GM12878 (cell line): ENCODE results near the gene PROZ.

Source experiments
- BCL11A ChIP-seq: IDR thresholded peaks from 2 replicates; pipeline ENCODE4 v1.6.1; 2011; ENCODE audit warnings: low read depth, low read length
- CBX3 ChIP-seq: fragments of 200-600 bp; sonication (generic); IDR thresholded peaks from 2 replicates; pipeline ENCODE4 v1.6.1; 2016; ENCODE audit warnings: low read depth, borderline replicate concordance
- CBX5 ChIP-seq: sonication (generic); IDR thresholded peaks from 2 replicates; pipeline ENCODE4 v1.6.1; 2016; ENCODE audit warnings: low read depth, moderate library complexity, mild to moderate bottlenecking, inconsistent platforms
- CREB1 ChIP-seq: IDR thresholded peaks from 2 replicates; pipeline ENCODE4 v1.6.1; 2012; ENCODE audit warnings: low read depth, mild to moderate bottlenecking, inconsistent platforms
- HDAC6 ChIP-seq: fragments of 200-600 bp; sonication (generic); IDR thresholded peaks from one replicate; pipeline ENCODE4 v1.8.0; 2017; ENCODE audit warnings: antibody characterized with exemption; ENCODE audit not compliant: unreplicated experiment
- POLR2AphosphoS5 ChIP-seq: IDR thresholded peaks from 2 replicates; pipeline ENCODE4 v1.6.1; 2011; ENCODE audit warnings: mild to moderate bottlenecking, low read length, inconsistent platforms
- RAD21 ChIP-seq: IDR thresholded peaks from 2 replicates; pipeline ENCODE4 v1.6.1; 2011; ENCODE audit warnings: mild to moderate bottlenecking, low read depth, low read length, moderate library complexity; ENCODE audit not compliant: insufficient read depth
- SIN3A ChIP-seq: IDR thresholded peaks from 2 replicates; pipeline ENCODE4 v1.6.1; 2012; ENCODE audit warnings: low read depth, low read length, improper control_type of control experiment
- TAF1 ChIP-seq: IDR thresholded peaks from 2 replicates; pipeline ENCODE4 v1.6.1; 2011; ENCODE audit warnings: mild to moderate bottlenecking, low read depth, low read length, borderline replicate concordance
- TF ChIP-seq, protein P1 (sequence below), 3 experiments: IDR thresholded peaks in 2 of 3; conservative IDR thresholded peaks in 1 of 3; 2 replicates each; pipeline ENCODE4 v1.5.1; 2011; ENCODE audit warnings: low read depth in 3 of 3, low read length in 3 of 3, mild to moderate bottlenecking in 3 of 3, control low read depth in 2 of 3, moderate library complexity in 2 of 3, inconsistent platforms in 1 of 3, mixed read lengths in 1 of 3; ENCODE audit not compliant: control insufficient read depth in 2 of 3, insufficient read depth in 1 of 3; ENCODE audit errors: extremely low read depth in 1 of 3
- TF ChIP-seq, protein P2 (sequence below): fragments of 450-650 bp; formaldehyde crosslinking; IDR thresholded peaks from 2 replicates; pipeline ENCODE4 v1.5.0; 2022; ENCODE audit warnings: mild to moderate bottlenecking, missing genetic modification characterization

DNA sequence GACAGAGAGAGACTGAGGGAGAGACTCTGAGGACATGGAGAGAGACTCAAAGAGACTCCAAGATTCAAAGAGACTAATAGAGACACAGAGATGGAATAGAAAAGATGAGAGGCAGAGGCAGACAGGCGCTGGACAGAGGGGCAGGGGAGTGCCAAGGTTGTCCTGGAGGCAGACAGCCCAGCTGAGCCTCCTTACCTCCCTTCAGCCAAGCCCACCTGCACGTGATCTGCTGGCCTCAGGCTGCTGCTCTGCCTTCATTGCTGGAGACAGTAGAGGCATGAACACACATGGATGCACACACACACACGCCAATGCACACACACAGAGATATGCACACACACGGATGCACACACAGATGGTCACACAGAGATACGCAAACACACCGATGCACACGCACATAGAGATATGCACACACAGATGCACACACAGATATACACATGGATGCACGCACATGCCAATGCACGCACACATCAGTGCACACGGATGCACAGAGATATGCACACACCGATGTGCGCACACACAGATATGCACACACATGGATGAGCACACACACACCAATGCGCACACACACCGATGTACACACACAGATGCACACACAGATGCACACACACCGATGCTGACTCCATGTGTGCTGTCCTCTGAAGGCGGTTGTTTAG, 39.2 kb upstream of the PROZ start:
- no peak for TF ChIP-seq RAD21
- TF ChIP-seq CBX3, result no peak
- TF ChIP-seq POLR2AphosphoS5, result no peak
- TF ChIP-seq, protein P1, sequence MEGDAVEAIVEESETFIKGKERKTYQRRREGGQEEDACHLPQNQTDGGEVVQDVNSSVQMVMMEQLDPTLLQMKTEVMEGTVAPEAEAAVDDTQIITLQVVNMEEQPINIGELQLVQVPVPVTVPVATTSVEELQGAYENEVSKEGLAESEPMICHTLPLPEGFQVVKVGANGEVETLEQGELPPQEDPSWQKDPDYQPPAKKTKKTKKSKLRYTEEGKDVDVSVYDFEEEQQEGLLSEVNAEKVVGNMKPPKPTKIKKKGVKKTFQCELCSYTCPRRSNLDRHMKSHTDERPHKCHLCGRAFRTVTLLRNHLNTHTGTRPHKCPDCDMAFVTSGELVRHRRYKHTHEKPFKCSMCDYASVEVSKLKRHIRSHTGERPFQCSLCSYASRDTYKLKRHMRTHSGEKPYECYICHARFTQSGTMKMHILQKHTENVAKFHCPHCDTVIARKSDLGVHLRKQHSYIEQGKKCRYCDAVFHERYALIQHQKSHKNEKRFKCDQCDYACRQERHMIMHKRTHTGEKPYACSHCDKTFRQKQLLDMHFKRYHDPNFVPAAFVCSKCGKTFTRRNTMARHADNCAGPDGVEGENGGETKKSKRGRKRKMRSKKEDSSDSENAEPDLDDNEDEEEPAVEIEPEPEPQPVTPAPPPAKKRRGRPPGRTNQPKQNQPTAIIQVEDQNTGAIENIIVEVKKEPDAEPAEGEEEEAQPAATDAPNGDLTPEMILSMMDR (IDR thresholded peaks at IDR 0.05 in 2 of 3, conservative IDR thresholded peaks at IDR 0.05 in 1 of 3; ENCODE audit: control insufficient read depth in 2 of 3, extremely low read depth in 1 of 3, insufficient read depth in 1 of 3, low read depth in 3 of 3, low read length in 3 of 3), result no peak
- TF ChIP-seq CBX5, result no peak
- TF ChIP-seq TAF1, result no peak
- no peak for TF ChIP-seq SIN3A
- TF ChIP-seq, protein P2, sequence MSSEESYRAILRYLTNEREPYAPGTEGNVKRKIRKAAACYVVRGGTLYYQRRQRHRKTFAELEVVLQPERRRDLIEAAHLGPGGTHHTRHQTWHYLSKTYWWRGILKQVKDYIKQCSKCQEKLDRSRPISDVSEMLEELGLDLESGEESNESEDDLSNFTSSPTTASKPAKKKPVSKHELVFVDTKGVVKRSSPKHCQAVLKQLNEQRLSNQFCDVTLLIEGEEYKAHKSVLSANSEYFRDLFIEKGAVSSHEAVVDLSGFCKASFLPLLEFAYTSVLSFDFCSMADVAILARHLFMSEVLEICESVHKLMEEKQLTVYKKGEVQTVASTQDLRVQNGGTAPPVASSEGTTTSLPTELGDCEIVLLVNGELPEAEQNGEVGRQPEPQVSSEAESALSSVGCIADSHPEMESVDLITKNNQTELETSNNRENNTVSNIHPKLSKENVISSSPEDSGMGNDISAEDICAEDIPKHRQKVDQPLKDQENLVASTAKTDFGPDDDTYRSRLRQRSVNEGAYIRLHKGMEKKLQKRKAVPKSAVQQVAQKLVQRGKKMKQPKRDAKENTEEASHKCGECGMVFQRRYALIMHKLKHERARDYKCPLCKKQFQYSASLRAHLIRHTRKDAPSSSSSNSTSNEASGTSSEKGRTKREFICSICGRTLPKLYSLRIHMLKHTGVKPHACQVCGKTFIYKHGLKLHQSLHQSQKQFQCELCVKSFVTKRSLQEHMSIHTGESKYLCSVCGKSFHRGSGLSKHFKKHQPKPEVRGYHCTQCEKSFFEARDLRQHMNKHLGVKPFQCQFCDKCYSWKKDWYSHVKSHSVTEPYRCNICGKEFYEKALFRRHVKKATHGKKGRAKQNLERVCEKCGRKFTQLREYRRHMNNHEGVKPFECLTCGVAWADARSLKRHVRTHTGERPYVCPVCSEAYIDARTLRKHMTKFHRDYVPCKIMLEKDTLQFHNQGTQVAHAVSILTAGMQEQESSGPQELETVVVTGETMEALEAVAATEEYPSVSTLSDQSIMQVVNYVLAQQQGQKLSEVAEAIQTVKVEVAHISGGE (CRISPR knock-in tag), result no peak
- no peak for TF ChIP-seq CREB1
- TF ChIP-seq BCL11A, result no peak
- no peak for TF ChIP-seq HDAC6
